Effector memory CD4-positive, alpha-beta T cell (primary cell): Measurements from ENCODE around the gene SP3.

Source experiments
- DNase-seq, 3 donors: peaks; one replicate each; pipeline ENCODE4 v3.0.0-alpha.2; 2020
- H3K27ac ChIP-seq: 2 replicates; pipeline ENCODE4 v1.7.0; 2013; ENCODE audit warnings: mild to moderate bottlenecking, low read length, moderate library complexity; ENCODE audit not compliant: insufficient read depth, poor library complexity, severe bottlenecking
- H3K27me3 ChIP-seq: replicated peaks from 2 replicates; pipeline ENCODE4 v1.7.0; 2013; ENCODE audit warnings: mild to moderate bottlenecking, low read length; ENCODE audit not compliant: insufficient read depth, control insufficient read depth, poor library complexity, severe bottlenecking
- H3K36me3 ChIP-seq: 2 replicates; pipeline ENCODE4 v1.7.0; 2013; ENCODE audit warnings: mild to moderate bottlenecking, low read length, moderate library complexity; ENCODE audit not compliant: control insufficient read depth, insufficient read depth
- H3K4me1 ChIP-seq: 2 replicates; pipeline ENCODE4 v1.7.0; 2013; ENCODE audit warnings: low read length, mild to moderate bottlenecking; ENCODE audit not compliant: control insufficient read depth, insufficient read depth, poor library complexity, severe bottlenecking
- H3K4me3 ChIP-seq: 2 replicates; pipeline ENCODE4 v1.7.0; 2013; ENCODE audit warnings: low read length, low read depth, mild to moderate bottlenecking; ENCODE audit not compliant: insufficient read depth, poor library complexity, severe bottlenecking
- H3K9me3 ChIP-seq: 2 replicates; pipeline ENCODE4 v1.7.0; 2013; ENCODE audit warnings: mild to moderate bottlenecking, low read length, moderate library complexity; ENCODE audit not compliant: control insufficient read depth

The SP3 gene

GRCh38 chr2:174007010-174007409, 41.8 kb upstream of the SP3 start:
- H3K27ac ChIP-seq = no peak overlapping the region
- DNase-seq = no peak

GRCh38 chr2:174005801-174006419, 40.7 kb upstream of the SP3 start:
- Histone ChIP-seq H3K36me3 (no peaks in the 10 kb centered on the region), H3K27me3 (no peaks in the 10 kb centered on the region), H3K4me3 (no peak overlapping the region), H3K9me3 (no peaks in the 10 kb centered on the region), H3K27ac (no peak overlapping the region), H3K4me1 (peaks cover 2% of the 10 kb centered on the region)
- no peak for DNase-seq

More at GRCh38 chr2:174007010-174007409, 41.8 kb upstream of the SP3 start:
- no peaks in the 10 kb centered on the region for H3K36me3 ChIP-seq
- no peak overlapping the region for H3K4me3 ChIP-seq
- no peaks in the 10 kb centered on the region for H3K27me3 ChIP-seq
- no peaks in the 10 kb centered on the region for H3K9me3 ChIP-seq
- H3K4me1 ChIP-seq = peaks cover 2% of the 10 kb centered on the region

- no peak for DNase-seq
- Histone ChIP-seq H3K27me3 (no peaks in the 10 kb centered on the region), H3K36me3 (no peaks in the 10 kb centered on the region), H3K9me3 (no peaks in the 10 kb centered on the region), H3K4me1 (peaks cover 2% of the 10 kb centered on the region), H3K4me3 (no peak overlapping the region), H3K27ac (no peak overlapping the region)
Measured at GRCh38 chr2:174004905-174005605, 39.9 kb upstream of the SP3 start.

- no peak for DNase-seq
- no peaks in the 10 kb centered on the region for H3K27me3 ChIP-seq
- no peaks in the 10 kb centered on the region for H3K36me3 ChIP-seq
- no peak overlapping the region for H3K27ac ChIP-seq
- H3K4me3 ChIP-seq = no peak overlapping the region
- no peaks in the 10 kb centered on the region for H3K4me1 ChIP-seq
- H3K9me3 ChIP-seq = no peaks in the 10 kb centered on the region
Measured at GRCh38 chr2:174003720-174004695, 38.8 kb upstream of the SP3 start.

GRCh38 chr2:174002679-174003078, 37.5 kb upstream of the SP3 start:
- DNase-seq = no peak
- H3K27ac ChIP-seq = no peak overlapping the region
- H3K27me3 ChIP-seq = no peaks in the 10 kb centered on the region
- no peaks in the 10 kb centered on the region for H3K36me3 ChIP-seq
- H3K4me1 ChIP-seq = no peaks in the 10 kb centered on the region
- H3K9me3 ChIP-seq = no peaks in the 10 kb centered on the region
- H3K4me3 ChIP-seq = no peak overlapping the region

GRCh38 chr2:174001107-174001506, 35.9 kb upstream of the SP3 start:
- H3K9me3 ChIP-seq = no peaks in the 10 kb centered on the region
- H3K27ac ChIP-seq = no peak overlapping the region
- H3K4me3 ChIP-seq = no peak overlapping the region
- H3K27me3 ChIP-seq = no peaks in the 10 kb centered on the region
- no peaks in the 10 kb centered on the region for H3K36me3 ChIP-seq
- no peaks in the 10 kb centered on the region for H3K4me1 ChIP-seq
- no peak for DNase-seq

GRCh38 chr2:173999724-174000123, 34.6 kb upstream of the SP3 start:
- Histone ChIP-seq H3K4me1 (no peaks in the 10 kb centered on the region), H3K36me3 (no peaks in the 10 kb centered on the region), H3K4me3 (no peak overlapping the region), H3K9me3 (no peaks in the 10 kb centered on the region), H3K27ac (no peak overlapping the region), H3K27me3 (no peaks in the 10 kb centered on the region)
- DNase-seq = no peak

GRCh38 chr2:173999272-173999671, 34.1 kb upstream of the SP3 start:
- no peaks in the 10 kb centered on the region for H3K27me3 ChIP-seq

GRCh38 chr2:173998386-173998785, 33.2 kb upstream of the SP3 start:
- Histone ChIP-seq H3K27me3 (no peaks in the 10 kb centered on the region), H3K27ac (no peak overlapping the region), H3K4me3 (no peak overlapping the region), H3K4me1 (no peaks in the 10 kb centered on the region), H3K36me3 (no peaks in the 10 kb centered on the region), H3K9me3 (no peaks in the 10 kb centered on the region)
- DNase-seq = no peak

More at GRCh38 chr2:173999272-173999671, 34.1 kb upstream of the SP3 start:
- Histone ChIP-seq H3K4me1 (no peaks in the 10 kb centered on the region), H3K4me3 (no peak overlapping the region), H3K9me3 (no peaks in the 10 kb centered on the region), H3K27ac (no peak overlapping the region), H3K36me3 (no peaks in the 10 kb centered on the region)
- no peak for DNase-seq
